ENCODE measurements around the gene SEC31A.
"Not testable (repeated sequence)": the region's sequence is repeated elsewhere in the genome, so short reads cannot be mapped to it uniquely, and the experiment has no call there.

The SEC31A gene

GRCh38 chr4:82898322-82899243 lies 7.6 kb upstream of the SEC31A start:
- DNase-seq (ENCODE audit: low read depth in 2 of 2): peak; percentile 75 to 81

GRCh38 chr4:82896755-82897154 lies 5.8 kb upstream of the SEC31A start:
- no peak for DNase-seq (ENCODE audit: low read depth in 2 of 2)

- DNase-seq (ENCODE audit: low read depth in 2 of 2): no peak
These were observed 3.0 kb upstream of the SEC31A start for GRCh38 chr4:82893942-82894341.

GRCh38 chr4:82892467-82892802 lies 1.5 kb upstream of the SEC31A start:
- DNase-seq (ENCODE audit: low read depth in 2 of 2): no peak

- DNase-seq (ENCODE audit: low read depth in 2 of 2): no peak
These were observed 934 bp upstream of the SEC31A start for GRCh38 chr4:82891707-82892466.

GRCh38 chr4:82890528-82890900 lies 439 bp downstream of the SEC31A start:
- DNase-seq (ENCODE audit: low read depth in 2 of 2): no peak

- no peak for DNase-seq (ENCODE audit: low read depth in 2 of 2)
These were observed 1.7 kb downstream of the SEC31A start for GRCh38 chr4:82889287-82889686.

GRCh38 chr4:82886147-82886942 lies 4.6 kb downstream of the SEC31A start:
- DNase-seq (ENCODE audit: low read depth in 2 of 2): no peak

- DNase-seq (ENCODE audit: low read depth in 2 of 2): no peak
These were observed 5.5 kb downstream of the SEC31A start for GRCh38 chr4:82885410-82885809.

- DNase-seq (ENCODE audit: low read depth in 2 of 2): no peak
These were observed 22.4 kb downstream of the SEC31A start for GRCh38 chr4:82868572-82868971.

- DNase-seq (ENCODE audit: low read depth in 2 of 2): no peak
These were observed 24.1 kb downstream of the SEC31A start for GRCh38 chr4:82866706-82867385.

- not testable (repeated sequence) for DNase-seq (ENCODE audit: low read depth in 2 of 2)
These were observed 24.9 kb downstream of the SEC31A start for GRCh38 chr4:82866033-82866432.

- DNase-seq (ENCODE audit: low read depth in 2 of 2): peak; percentile 61 to 65
These were observed 25.4 kb downstream of the SEC31A start for GRCh38 chr4:82865592-82865991.

GRCh38 chr4:82864336-82864979 lies 26.5 kb downstream of the SEC31A start:
- no peak for DNase-seq (ENCODE audit: low read depth in 2 of 2)

- DNase-seq (ENCODE audit: low read depth in 2 of 2): no peak
These were observed 29.4 kb downstream of the SEC31A start for GRCh38 chr4:82861529-82861928.

- not testable (repeated sequence) for DNase-seq (ENCODE audit: low read depth in 2 of 2)
These were observed 30.5 kb downstream of the SEC31A start for GRCh38 chr4:82860487-82860886.

GRCh38 chr4:82852751-82853285 lies 38.1 kb downstream of the SEC31A start:
- DNase-seq (ENCODE audit: low read depth in 2 of 2): no peak

- no peak for DNase-seq (ENCODE audit: low read depth in 2 of 2)
These were observed 38.8 kb downstream of the SEC31A start for GRCh38 chr4:82851885-82852750.

GRCh38 chr4:82851318-82851717 lies 39.6 kb downstream of the SEC31A start:
- no peak for DNase-seq (ENCODE audit: low read depth in 2 of 2)

- DNase-seq (ENCODE audit: low read depth in 2 of 2): no peak
These were observed 40.3 kb downstream of the SEC31A start for GRCh38 chr4:82850684-82851083.
